Progenitor cell of endocrine pancreas (in vitro differentiated cells): ENCODE measurements around the gene RASAL2. TPM values are rescaled to one million over a fixed set of nuclear protein-coding genes. Genes with fewer than 3 reads are reported as not detected.

ENCODE experiments used
- DNase-seq: peaks from one replicate; pipeline ENCODE4 v3.0.0; 2021; ENCODE audit warnings: low spot score; ENCODE audit not compliant: unreplicated experiment
- H3K27ac Mint-ChIP-seq: 2 replicates; pipeline ENCODE4 v1.8.0; 2021; ENCODE audit warnings: mild to moderate bottlenecking, moderate library complexity, mixed read lengths
- H3K27me3 Mint-ChIP-seq: 2 replicates; pipeline ENCODE4 v1.8.0; 2021; ENCODE audit warnings: mixed read lengths
- H3K36me3 Mint-ChIP-seq: 2 replicates; pipeline ENCODE4 v1.8.0; 2022; ENCODE audit warnings: mixed read lengths; ENCODE audit not compliant: insufficient read depth
- H3K4me1 Mint-ChIP-seq: 2 replicates; pipeline ENCODE4 v1.8.0; 2021; ENCODE audit warnings: low read depth, mixed read lengths
- H3K4me3 Mint-ChIP-seq: 2 replicates; pipeline ENCODE4 v1.8.0; 2021; ENCODE audit warnings: low read depth, mild to moderate bottlenecking, moderate library complexity, mixed read lengths
- H3K9me3 Mint-ChIP-seq: 2 replicates; pipeline ENCODE4 v1.8.0; 2021; ENCODE audit warnings: low read depth, mixed read lengths
- total RNA-seq: library from RNA; stranded (reverse); gene quantifications from 2 replicates; pipeline ENCODE4 v1.2.1, GENCODE V29; 2021
- TF ChIP-seq, protein P1 (sequence below): fragments of 200-600 bp; sonication (generic); IDR thresholded peaks from one replicate; pipeline ENCODE4 v1.5.0; 2021; ENCODE audit warnings: antibody characterized with exemption, mild to moderate bottlenecking; ENCODE audit not compliant: unreplicated experiment

RASAL2 gene
- total RNA-seq, 1 donor from 2014 or later = 28.5 TPM

DNA sequence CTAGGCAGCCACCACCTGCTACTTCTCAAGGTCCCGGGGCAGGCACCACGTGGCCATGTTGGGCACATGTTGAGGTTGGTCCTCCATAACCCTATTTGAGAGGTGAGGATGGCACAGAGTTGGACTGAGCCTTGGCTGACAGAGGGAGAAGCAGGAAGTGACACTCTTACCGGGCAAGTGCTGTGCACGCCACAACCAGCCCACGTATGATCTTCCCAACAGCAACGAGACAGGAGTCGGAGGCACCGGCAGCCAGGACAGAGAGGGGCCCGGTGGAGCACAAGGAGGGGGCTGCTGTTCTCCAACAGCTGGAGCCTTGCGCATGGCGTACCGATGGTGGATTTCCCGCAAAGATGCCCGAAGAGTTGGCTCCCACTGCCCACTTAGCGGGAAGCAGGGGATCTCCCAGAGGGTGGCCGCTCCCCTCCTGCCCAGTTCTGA lies 399.4 kb downstream of the RASAL2 start:
- no peak overlapping the region for H3K27ac Mint-ChIP-seq
- peaks cover 7% of the 10 kb centered on the region for H3K27me3 Mint-ChIP-seq
- no peak overlapping the region for H3K4me3 Mint-ChIP-seq
- H3K9me3 Mint-ChIP-seq = no peaks in the 10 kb centered on the region
- H3K36me3 Mint-ChIP-seq = no peaks in the 10 kb centered on the region
- TF ChIP-seq, protein P1, sequence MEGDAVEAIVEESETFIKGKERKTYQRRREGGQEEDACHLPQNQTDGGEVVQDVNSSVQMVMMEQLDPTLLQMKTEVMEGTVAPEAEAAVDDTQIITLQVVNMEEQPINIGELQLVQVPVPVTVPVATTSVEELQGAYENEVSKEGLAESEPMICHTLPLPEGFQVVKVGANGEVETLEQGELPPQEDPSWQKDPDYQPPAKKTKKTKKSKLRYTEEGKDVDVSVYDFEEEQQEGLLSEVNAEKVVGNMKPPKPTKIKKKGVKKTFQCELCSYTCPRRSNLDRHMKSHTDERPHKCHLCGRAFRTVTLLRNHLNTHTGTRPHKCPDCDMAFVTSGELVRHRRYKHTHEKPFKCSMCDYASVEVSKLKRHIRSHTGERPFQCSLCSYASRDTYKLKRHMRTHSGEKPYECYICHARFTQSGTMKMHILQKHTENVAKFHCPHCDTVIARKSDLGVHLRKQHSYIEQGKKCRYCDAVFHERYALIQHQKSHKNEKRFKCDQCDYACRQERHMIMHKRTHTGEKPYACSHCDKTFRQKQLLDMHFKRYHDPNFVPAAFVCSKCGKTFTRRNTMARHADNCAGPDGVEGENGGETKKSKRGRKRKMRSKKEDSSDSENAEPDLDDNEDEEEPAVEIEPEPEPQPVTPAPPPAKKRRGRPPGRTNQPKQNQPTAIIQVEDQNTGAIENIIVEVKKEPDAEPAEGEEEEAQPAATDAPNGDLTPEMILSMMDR = no peak
- no peaks in the 10 kb centered on the region for H3K4me1 Mint-ChIP-seq
- no peak for DNase-seq

- Mint-ChIP-seq H3K27me3 (peaks cover 7% of the 10 kb centered on the region), H3K9me3 (no peaks in the 10 kb centered on the region), H3K4me1 (no peaks in the 10 kb centered on the region), H3K27ac (no peak overlapping the region), H3K4me3 (no peak overlapping the region), H3K36me3 (no peaks in the 10 kb centered on the region)
- TF ChIP-seq, protein P1 = no peak
- no peak for DNase-seq
These were observed 400.7 kb downstream of the RASAL2 start for GRCh38 chr1:178494569-178494971.

DNA sequence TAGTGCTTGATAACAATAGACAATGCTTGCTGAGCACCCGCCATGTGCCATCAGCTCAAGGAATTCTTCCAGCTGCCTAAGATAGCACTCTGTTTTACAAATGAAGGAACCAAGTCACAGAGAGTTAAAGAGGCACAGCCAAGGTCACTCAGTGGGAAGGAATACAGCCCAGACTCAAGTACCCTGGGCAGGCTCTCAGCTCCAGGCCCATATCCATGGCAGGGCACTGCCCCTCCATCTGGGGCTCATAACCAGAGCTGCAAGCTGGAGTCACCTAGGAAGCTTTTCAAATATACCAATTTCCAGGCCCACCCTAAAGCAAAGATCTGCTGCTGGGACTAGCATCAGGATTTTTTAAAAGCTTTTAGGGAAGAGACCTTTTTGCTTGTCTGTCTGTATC lies 401.3 kb downstream of the RASAL2 start:
- no peak overlapping the region for H3K4me3 Mint-ChIP-seq
- TF ChIP-seq, protein P1 = no peak
- H3K9me3 Mint-ChIP-seq = no peaks in the 10 kb centered on the region
- no peak overlapping the region for H3K27ac Mint-ChIP-seq
- H3K36me3 Mint-ChIP-seq = no peaks in the 10 kb centered on the region
- peaks cover 7% of the 10 kb centered on the region for H3K27me3 Mint-ChIP-seq
- no peaks in the 10 kb centered on the region for H3K4me1 Mint-ChIP-seq
- DNase-seq = no peak

DNA sequence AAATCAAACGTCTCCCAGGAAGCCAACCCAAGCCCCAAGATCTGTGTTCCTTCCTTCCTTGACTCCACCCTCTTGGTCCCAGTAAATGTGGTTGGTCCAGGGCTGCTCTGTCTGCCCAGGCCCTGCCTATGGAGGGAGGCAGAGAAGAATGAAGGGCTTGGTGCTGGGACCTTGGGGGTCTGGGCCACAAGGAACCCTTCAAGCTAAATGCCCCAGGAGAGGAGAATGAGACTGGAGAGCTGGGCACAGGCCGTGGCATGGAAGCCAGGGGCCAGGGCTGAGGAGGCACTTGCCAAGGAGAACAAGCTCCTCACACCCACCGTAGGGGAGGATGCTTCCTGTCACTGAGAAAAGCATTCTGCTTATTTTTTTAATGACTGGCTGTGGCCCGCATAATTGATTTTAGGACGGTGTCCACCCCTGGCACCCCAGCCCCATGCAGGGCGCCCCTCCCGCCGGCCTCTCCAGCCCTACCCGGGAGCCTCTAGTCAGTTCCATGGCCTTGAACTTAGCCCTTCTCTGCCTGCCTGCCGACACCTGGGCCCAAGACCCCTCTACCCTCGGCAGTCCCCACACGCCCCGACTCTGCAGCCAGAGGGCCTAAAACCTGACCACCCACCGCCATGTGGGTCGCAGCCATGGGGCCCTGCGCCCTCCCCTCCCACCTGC lies 402.0 kb downstream of the RASAL2 start:
- Mint-ChIP-seq H3K9me3 (no peaks in the 10 kb centered on the region), H3K4me1 (no peaks in the 10 kb centered on the region), H3K27ac (no peak overlapping the region), H3K4me3 (no peak overlapping the region), H3K27me3 (peaks cover 7% of the 10 kb centered on the region), H3K36me3 (no peaks in the 10 kb centered on the region)
- TF ChIP-seq, protein P1 = no peak
- no peak for DNase-seq

DNA sequence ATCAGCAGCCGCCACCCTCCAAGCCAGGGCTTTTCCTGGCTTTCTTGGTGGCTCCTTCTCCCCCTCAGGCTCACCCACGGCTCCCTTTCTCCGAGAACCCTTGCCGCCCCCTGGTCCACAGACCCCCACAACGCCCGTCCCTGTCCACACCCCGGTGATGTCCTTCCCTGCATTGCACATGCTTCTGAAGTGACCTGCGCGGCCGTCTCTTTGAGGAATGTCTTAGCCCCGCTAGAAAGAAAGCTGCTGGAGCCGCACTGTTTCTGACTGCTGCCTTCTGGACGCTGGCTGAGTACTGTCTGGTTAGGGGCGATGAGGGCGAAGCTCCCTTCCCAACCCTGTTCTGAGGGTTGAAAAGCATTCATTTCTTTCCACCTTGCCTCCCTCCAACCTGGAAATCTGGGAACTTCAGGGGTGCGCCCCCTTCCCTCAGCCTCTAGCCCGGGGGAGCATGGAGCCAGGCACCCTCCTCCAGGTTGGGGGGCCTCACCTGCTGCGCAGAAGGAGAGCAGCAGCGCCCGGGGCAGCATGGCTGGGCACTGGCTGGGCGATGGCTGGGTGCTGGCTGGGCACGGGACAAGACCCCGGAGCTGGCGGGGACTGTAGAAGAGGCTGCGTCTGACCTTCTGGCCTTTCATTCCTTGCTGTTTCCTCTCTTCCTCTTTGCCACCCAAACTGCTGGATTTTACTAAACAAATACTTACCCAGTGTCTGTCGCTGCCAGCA lies 402.7 kb downstream of the RASAL2 start, which contains the start of gene CLEC20A:
Gene CLEC20A, minus strand, starts transcription at position 555 of the 726 bp plus-strand sequence. Its CDS starts 25 bp downstream, at position 530.
- peak within 1 kb of the TSS; percentile 10 for H3K27ac Mint-ChIP-seq
- no peak for DNase-seq

More for the DNA sequence above, 402.7 kb downstream of the RASAL2 start, which contains the start of gene CLEC20A:
- H3K36me3 Mint-ChIP-seq = no peaks in the 10 kb centered on the region
- no peaks in the 10 kb centered on the region for H3K9me3 Mint-ChIP-seq
- TF ChIP-seq, protein P1 = no peak
- H3K4me3 Mint-ChIP-seq = no peak within 1 kb of the TSS
- no peaks in the 10 kb centered on the region for H3K4me1 Mint-ChIP-seq
- peaks cover 5% of the 10 kb centered on the region for H3K27me3 Mint-ChIP-seq
